Upper lobe of left lung (tissue), 6 donors: Measurements from ENCODE around the gene DGKB. TPM values are rescaled to one million over a fixed set of nuclear protein-coding genes. Genes with fewer than 3 reads are reported as not detected.

Experiments
- ATAC-seq, 2 donors: fragments of 200-7000 bp; cut with Tn5 transposase; one replicate each; pipeline ENCODE4 v1.9.1; 2022; ENCODE audit warnings: mild to moderate bottlenecking in 2 of 2, moderate library complexity in 2 of 2; ENCODE audit not compliant: low FRiP score in 2 of 2
- DNase-seq, 2 donors: peaks; one replicate each; pipeline ENCODE4 v3.0.0-alpha.2; 2019 to 2020
- H3K27ac ChIP-seq, 4 donors: fragments of 200-600 bp; sonication (generic); one replicate each; pipeline ENCODE4 v1.5.1; 2016 to 2019
- H3K27me3 ChIP-seq, 4 donors: fragments of 200-600 bp; sonication (generic); one replicate each; pipeline ENCODE4 v1.5.1; 2017 to 2019
- H3K36me3 ChIP-seq, 4 donors: fragments of 200-600 bp; sonication (generic); one replicate each; pipeline ENCODE4 v1.5.1; 2016 to 2019
- H3K4me1 ChIP-seq, 4 donors: fragments of 200-600 bp; sonication (generic); one replicate each; pipeline ENCODE4 v1.5.1; 2018 to 2019
- H3K4me3 ChIP-seq, 4 donors: fragments of 200-600 bp; sonication (generic); one replicate each; pipeline ENCODE4 v1.5.1; 2017 to 2019; ENCODE audit warnings: mild to moderate bottlenecking in 2 of 4, moderate library complexity in 1 of 4
- H3K9me3 ChIP-seq, 4 donors: fragments of 200-600 bp; sonication (generic); one replicate each; pipeline ENCODE4 v1.5.1; 2018 to 2019
- EP300 ChIP-seq, 4 donors: sonication (generic); formaldehyde crosslinking; IDR thresholded peaks; one replicate each; pipeline ENCODE4 v1.5.1; 2017; ENCODE audit warnings: antibody characterized with exemption in 4 of 4, control low read depth in 2 of 4
- POLR2A ChIP-seq, 4 donors: fragments of 450-650 bp; IDR thresholded peaks; one replicate each; pipeline ENCODE4 v1.5.1; 2016 to 2017; ENCODE audit warnings: antibody characterized with exemption in 4 of 4, mild to moderate bottlenecking in 2 of 4
- POLR2AphosphoS5 ChIP-seq, 2 donors: sonication (generic); formaldehyde crosslinking; IDR thresholded peaks; one replicate each; pipeline ENCODE4 v1.5.1; 2017; ENCODE audit warnings: antibody characterized with exemption in 2 of 2
- whole genome bisulfite sequencing, 2 donors: methylation state at CpG; one replicate each; pipeline ENCODE4 v1.1.5; 2017 to 2018; 5-methylcytosine and 5-hydroxymethylcytosine counted together
- total RNA-seq, 6 donors: library from RNA; depleted of rRNA in 4 of 6; stranded (reverse); fragments of >200 nt in 4 of 6; gene quantifications; one replicate each; pipeline versions ENCODE4 v1.1.0 to v1.2.1, GENCODE V29; 2016 to 2021
- TF ChIP-seq, protein P1 (sequence below), 6 experiments: fragments of 450-650 bp in 4 of 6; fragments of 200-600 bp in 2 of 6; sonication (generic) in 2 of 6; IDR thresholded peaks; one replicate each; pipeline ENCODE4 v1.5.1; 2016 to 2019; ENCODE audit warnings: antibody characterized with exemption in 6 of 6
- donor health status: DM: no; HTN: no; CAD: no; lungs with moderate emphysema.
- donor health status: DM: no; HTN: yes; CAD: no; lungs with severe emphysema.

The DGKB gene
- total RNA-seq, 6 donors from 2014 or later: 0.09 to 0.30 (median 0.30) TPM; not detected in 3

DNA sequence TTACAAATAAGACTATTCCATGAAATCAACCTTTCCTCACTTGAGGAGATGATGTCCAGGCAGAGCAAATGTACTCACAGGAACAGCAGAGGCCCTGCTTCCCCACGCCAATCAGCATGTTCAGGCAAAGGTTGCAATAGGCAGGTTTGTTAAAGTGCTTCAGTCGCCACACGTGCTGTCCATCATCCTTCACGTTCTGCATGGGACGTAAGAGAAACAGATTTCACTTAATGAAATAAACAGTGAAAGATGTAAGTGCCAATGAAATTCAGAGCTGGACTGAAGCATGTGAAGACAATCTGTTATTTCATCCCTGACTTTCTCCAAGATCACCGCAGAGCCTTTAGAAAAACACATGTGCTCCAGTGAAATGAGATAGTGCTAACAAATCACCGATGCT, 217.4 kb downstream of the DGKB start:
- no peak for ATAC-seq
- TF ChIP-seq EP300 (IDR thresholded peaks at IDR 0.05): no peak
- TF ChIP-seq, protein P1, sequence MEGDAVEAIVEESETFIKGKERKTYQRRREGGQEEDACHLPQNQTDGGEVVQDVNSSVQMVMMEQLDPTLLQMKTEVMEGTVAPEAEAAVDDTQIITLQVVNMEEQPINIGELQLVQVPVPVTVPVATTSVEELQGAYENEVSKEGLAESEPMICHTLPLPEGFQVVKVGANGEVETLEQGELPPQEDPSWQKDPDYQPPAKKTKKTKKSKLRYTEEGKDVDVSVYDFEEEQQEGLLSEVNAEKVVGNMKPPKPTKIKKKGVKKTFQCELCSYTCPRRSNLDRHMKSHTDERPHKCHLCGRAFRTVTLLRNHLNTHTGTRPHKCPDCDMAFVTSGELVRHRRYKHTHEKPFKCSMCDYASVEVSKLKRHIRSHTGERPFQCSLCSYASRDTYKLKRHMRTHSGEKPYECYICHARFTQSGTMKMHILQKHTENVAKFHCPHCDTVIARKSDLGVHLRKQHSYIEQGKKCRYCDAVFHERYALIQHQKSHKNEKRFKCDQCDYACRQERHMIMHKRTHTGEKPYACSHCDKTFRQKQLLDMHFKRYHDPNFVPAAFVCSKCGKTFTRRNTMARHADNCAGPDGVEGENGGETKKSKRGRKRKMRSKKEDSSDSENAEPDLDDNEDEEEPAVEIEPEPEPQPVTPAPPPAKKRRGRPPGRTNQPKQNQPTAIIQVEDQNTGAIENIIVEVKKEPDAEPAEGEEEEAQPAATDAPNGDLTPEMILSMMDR (IDR thresholded peaks at IDR 0.05): no peak
- TF ChIP-seq POLR2A (IDR thresholded peaks at IDR 0.05): no peak
- TF ChIP-seq POLR2AphosphoS5 (IDR thresholded peaks at IDR 0.05): no peak
- no peaks in the 10 kb centered on the region for H3K4me1 ChIP-seq
- no peak overlapping the region for H3K27ac ChIP-seq
- no peaks in the 10 kb centered on the region for H3K9me3 ChIP-seq
- no peaks in the 10 kb centered on the region for H3K27me3 ChIP-seq
- no peak for DNase-seq
- H3K4me3 ChIP-seq: no peak overlapping the region
- 68 to 79% methylated on average over 7 of the region's 7 CpGs for WGBS, 2 donors
- H3K36me3 ChIP-seq: no peaks in the 10 kb centered on the region

DNA sequence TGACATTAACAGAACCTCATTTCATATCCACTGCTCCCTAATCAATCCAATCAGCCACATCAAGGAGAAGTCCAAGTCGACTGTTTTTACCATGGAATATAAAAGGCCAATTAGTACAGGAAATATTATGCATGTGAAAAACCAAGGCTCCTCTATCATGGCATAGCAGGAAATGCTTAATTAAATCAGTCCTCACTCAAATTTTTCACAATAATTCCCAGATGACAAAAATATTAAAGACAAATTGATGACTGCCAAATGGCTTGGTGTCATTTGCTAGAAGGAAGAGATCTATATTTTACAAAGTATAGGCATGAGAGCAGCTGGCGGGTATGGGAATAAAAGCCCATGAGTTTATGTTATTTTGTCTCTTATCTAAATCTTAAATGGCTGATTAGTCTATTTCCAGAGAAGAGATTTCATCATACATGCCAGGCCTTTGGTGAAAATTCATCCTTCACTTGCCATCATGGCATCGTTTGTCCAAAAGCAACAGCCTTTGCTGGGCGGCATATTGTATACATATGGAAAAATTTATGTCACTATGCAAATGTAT, 219.6 kb downstream of the DGKB start:
- DNase-seq (no peak), ATAC-seq (no peak)
- H3K9me3 ChIP-seq: no peaks in the 10 kb centered on the region
- H3K27ac ChIP-seq: no peak overlapping the region
- WGBS, 2 donors: 90 to 93% methylated on average over 4 of the region's 4 CpGs
- TF ChIP-seq POLR2AphosphoS5 (IDR thresholded peaks at IDR 0.05) (no peak), EP300 (IDR thresholded peaks at IDR 0.05) (no peak), POLR2A (IDR thresholded peaks at IDR 0.05) (no peak)
- TF ChIP-seq, protein P1 (IDR thresholded peaks at IDR 0.05): no peak
- H3K27me3 ChIP-seq: no peaks in the 10 kb centered on the region
- no peaks in the 10 kb centered on the region for H3K36me3 ChIP-seq
- H3K4me1 ChIP-seq: no peaks in the 10 kb centered on the region
- no peak overlapping the region for H3K4me3 ChIP-seq

DNA sequence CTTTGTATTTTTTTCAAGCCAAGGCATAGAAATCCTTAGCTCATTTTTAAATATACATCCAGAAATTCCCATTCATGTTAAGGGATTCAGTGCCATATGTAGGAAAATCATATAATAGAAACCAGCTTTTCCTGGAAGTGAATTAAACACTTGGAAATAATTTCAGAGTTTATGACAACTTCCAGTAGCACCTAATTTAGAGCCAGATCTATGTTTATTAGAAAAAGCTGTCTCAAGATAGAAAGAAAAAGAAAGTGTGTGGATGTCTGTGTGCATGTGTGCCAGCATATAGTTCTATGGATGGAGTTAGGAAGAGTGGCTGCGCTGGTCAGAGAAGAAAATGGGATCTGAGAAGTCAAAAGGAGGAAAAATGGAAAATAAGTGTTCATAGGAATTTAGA, 225.7 kb downstream of the DGKB start:
- Histone ChIP-seq H3K4me1 (no peaks in the 10 kb centered on the region), H3K9me3 (no peaks in the 10 kb centered on the region), H3K4me3 (no peak overlapping the region), H3K36me3 (no peaks in the 10 kb centered on the region), H3K27me3 (no peaks in the 10 kb centered on the region), H3K27ac (no peak overlapping the region)
- ATAC-seq (no peak), DNase-seq (no peak)
- no peak for TF ChIP-seq POLR2A (IDR thresholded peaks at IDR 0.05)
- no peak for TF ChIP-seq EP300 (IDR thresholded peaks at IDR 0.05)
- no peak for TF ChIP-seq POLR2AphosphoS5 (IDR thresholded peaks at IDR 0.05)
- TF ChIP-seq, protein P1 (IDR thresholded peaks at IDR 0.05): no peak
- WGBS, 2 donors: 84 to 91% methylated on average over 1 of the region's 1 CpG

DNA sequence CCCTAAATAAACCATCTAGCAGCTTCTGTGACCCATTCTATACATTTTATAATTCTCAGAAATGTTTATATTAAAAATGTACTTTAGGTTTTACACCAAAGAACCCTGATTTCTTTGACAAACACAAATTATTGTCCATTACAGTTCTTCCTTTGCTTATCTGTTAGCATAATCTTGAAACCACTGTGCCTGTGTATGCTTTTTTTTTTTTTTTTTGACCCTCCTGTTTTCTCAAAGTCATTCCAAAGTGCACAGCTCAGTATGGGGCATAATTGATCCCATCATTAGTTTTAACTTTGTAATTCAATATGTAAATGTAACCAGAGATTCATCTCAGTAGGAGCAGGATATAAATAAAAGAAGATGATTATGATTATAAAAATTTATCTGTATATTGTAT, 229.3 kb downstream of the DGKB start:
- no peak for DNase-seq
- H3K36me3 ChIP-seq: no peaks in the 10 kb centered on the region
- no peak overlapping the region for H3K27ac ChIP-seq
- TF ChIP-seq, protein P1 (IDR thresholded peaks at IDR 0.05): no peak
- TF ChIP-seq EP300 (IDR thresholded peaks at IDR 0.05): no peak
- no peak for TF ChIP-seq POLR2A (IDR thresholded peaks at IDR 0.05)
- no peak for TF ChIP-seq POLR2AphosphoS5 (IDR thresholded peaks at IDR 0.05)
- no peaks in the 10 kb centered on the region for H3K4me1 ChIP-seq
- no peak for ATAC-seq
- no peaks in the 10 kb centered on the region for H3K27me3 ChIP-seq
- H3K9me3 ChIP-seq: no peaks in the 10 kb centered on the region
- no peak overlapping the region for H3K4me3 ChIP-seq

DNA sequence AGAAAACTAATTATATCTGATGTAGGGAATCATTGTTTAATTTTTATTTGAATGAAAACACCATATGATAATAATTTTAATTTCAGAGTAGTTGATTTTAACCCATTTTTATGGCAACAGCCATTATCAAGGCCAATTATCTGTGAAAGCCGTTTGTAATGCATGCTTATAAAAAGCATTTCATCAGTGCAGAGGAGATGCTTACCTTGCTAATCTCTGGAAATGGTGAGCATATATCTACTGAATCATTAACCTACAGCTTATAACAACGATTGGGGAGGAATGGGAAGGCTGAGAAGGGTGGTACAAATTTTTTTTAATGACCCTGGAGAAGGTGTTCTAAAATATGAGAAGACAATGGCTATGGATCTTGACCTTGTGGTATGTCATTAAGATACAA, 235.6 kb downstream of the DGKB start:
- no peak overlapping the region for H3K27ac ChIP-seq

More for the DNA sequence above, 235.6 kb downstream of the DGKB start:
- no peak for DNase-seq
- Histone ChIP-seq H3K27me3 (no peaks in the 10 kb centered on the region), H3K4me1 (no peaks in the 10 kb centered on the region), H3K9me3 (no peaks in the 10 kb centered on the region), H3K36me3 (no peaks in the 10 kb centered on the region), H3K4me3 (no peak overlapping the region)
- ATAC-seq: no peak
- 52 to 55% methylated on average over 2 of the region's 2 CpGs for WGBS, 2 donors
- TF ChIP-seq EP300 (IDR thresholded peaks at IDR 0.05) (no peak), POLR2AphosphoS5 (IDR thresholded peaks at IDR 0.05) (no peak), POLR2A (IDR thresholded peaks at IDR 0.05) (no peak)
- TF ChIP-seq, protein P1 (IDR thresholded peaks at IDR 0.05): no peak
